K562 (cell line): ENCODE results near the gene NDUFA6. TPM values are rescaled to one million over a fixed set of nuclear protein-coding genes. Genes with fewer than 3 reads are reported as not detected.
A peak's percentile ranks its signal among the peaks of the same experiment; 100 is the strongest.

Source experiments
- CUX1 ChIP-seq: fragments of 200-800 bp; sonication (Bioruptor generic); IDR thresholded peaks from 2 replicates; pipeline ENCODE4 v1.6.1; 2016; ENCODE audit warnings: missing genetic modification characterization, missing compliant biosample characterization
- FIP1L1 ChIP-seq: fragments of 200-400 bp; formaldehyde crosslinking; IDR thresholded peaks from 2 replicates; pipeline ENCODE4 v1.6.1; 2018; ENCODE audit warnings: mild to moderate bottlenecking, low read depth, low read length; ENCODE audit not compliant: poor library complexity, severe bottlenecking
- FOS ChIP-seq: IDR thresholded peaks from 3 replicates; pipeline ENCODE4 v1.6.1; 2011; ENCODE audit not compliant: insufficient read length; ENCODE audit errors: extremely low read depth
- HDAC2 ChIP-seq: fragments of 450-650 bp; IDR thresholded peaks from 2 replicates; pipeline ENCODE4 v1.6.1; 2016; ENCODE audit warnings: mild to moderate bottlenecking
- HEY1 ChIP-seq: fragments of 250-450 bp; sonication (Bioruptor Pico); IDR thresholded peaks from 2 replicates; pipeline ENCODE4 v1.5.0; 2020; ENCODE audit warnings: mild to moderate bottlenecking, moderate library complexity, borderline replicate concordance
- MCM5 ChIP-seq: fragments of 450-650 bp; IDR thresholded peaks from 2 replicates; pipeline ENCODE4 v1.6.1; 2016; ENCODE audit warnings: low read depth
- MECOM ChIP-seq: fragments of 250-450 bp; sonication (Bioruptor Pico); IDR thresholded peaks from 2 replicates; pipeline ENCODE4 v1.8.0; 2022; ENCODE audit warnings: inconsistent platforms
- SIN3B ChIP-seq: fragments of 450-650 bp; IDR thresholded peaks from 2 replicates; pipeline ENCODE4 v1.6.1; 2017; ENCODE audit warnings: low read depth, mild to moderate bottlenecking, moderate library complexity
- SP1 ChIP-seq: sonication (generic); formaldehyde crosslinking; IDR thresholded peaks from 2 replicates; pipeline ENCODE4 v1.8.1; 2022; ENCODE audit warnings: mild to moderate bottlenecking, missing genetic modification reagents
- SRSF9 ChIP-seq: fragments of 200-400 bp; formaldehyde crosslinking; IDR thresholded peaks from 2 replicates; pipeline ENCODE4 v1.6.1; 2017; ENCODE audit warnings: low read depth, low read length, borderline replicate concordance
- TAF9B ChIP-seq: fragments of 450-650 bp; IDR thresholded peaks from 2 replicates; pipeline ENCODE4 v1.6.1; 2018; ENCODE audit warnings: mild to moderate bottlenecking; ENCODE audit not compliant: partially characterized antibody
- polyA plus RNA-seq, 8 experiments: library from polyadenylated mRNA; depleted of rRNA in 4 of 8; stranded (reverse) in 5 of 8; unstranded in 3 of 8; fragments of >200 nt; fragmentation: Nextera tagmentation in 2 of 8; fragmentation: Illumina TruSeq in 1 of 8; extraction: Ambion mirVana in 2 of 8; extraction: Trizol in 1 of 8; gene quantifications; 2 replicates each; pipeline versions ENCODE4 v1.2.1 to v1.2.3, GENCODE V29; 2011 to 2014; ENCODE audit warnings: inconsistent platforms in 1 of 8, missing spikeins in 1 of 8
- total RNA-seq, 7 experiments: library from RNA; depleted of rRNA in 6 of 7; stranded (reverse); fragments of >200 nt in 6 of 7; fragmentation: Illumina TruSeq in 2 of 7; extraction: Trizol in 2 of 7; gene quantifications; 2 replicates each; pipeline versions ENCODE4 v1.2.1 to v1.2.3, GENCODE V29; 2011 to 2021; ENCODE audit warnings: low replicate concordance in 1 of 7
- TF ChIP-seq, protein P1 (sequence below), 3 experiments: fragments of 200-800 bp in 1 of 3; fragments of 250-450 bp in 1 of 3; fragments of 450-650 bp in 1 of 3; sonication (Bioruptor Pico) in 1 of 3; sonication (Bioruptor generic) in 1 of 3; formaldehyde crosslinking in 1 of 3; IDR thresholded peaks; 2 replicates each; pipeline versions ENCODE4 v1.6.1 to v1.8.0; 2016 to 2022; ENCODE audit warnings: mild to moderate bottlenecking in 2 of 3, missing genetic modification characterization in 2 of 3, missing compliant biosample characterization in 1 of 3, moderate library complexity in 1 of 3
- TF ChIP-seq, protein P2 (sequence below): sonication (generic); formaldehyde crosslinking; IDR thresholded peaks from 2 replicates; pipeline ENCODE4 v1.8.0; 2023; ENCODE audit warnings: mild to moderate bottlenecking, missing genetic modification reagents

The NDUFA6 gene
- total and polyA plus RNA-seq, 9 of the 15 experiments (the other 6 are each of a cell fraction or from before 2014, with no cell fraction given): 90.0 to 474 (median 128) TPM

DNA sequence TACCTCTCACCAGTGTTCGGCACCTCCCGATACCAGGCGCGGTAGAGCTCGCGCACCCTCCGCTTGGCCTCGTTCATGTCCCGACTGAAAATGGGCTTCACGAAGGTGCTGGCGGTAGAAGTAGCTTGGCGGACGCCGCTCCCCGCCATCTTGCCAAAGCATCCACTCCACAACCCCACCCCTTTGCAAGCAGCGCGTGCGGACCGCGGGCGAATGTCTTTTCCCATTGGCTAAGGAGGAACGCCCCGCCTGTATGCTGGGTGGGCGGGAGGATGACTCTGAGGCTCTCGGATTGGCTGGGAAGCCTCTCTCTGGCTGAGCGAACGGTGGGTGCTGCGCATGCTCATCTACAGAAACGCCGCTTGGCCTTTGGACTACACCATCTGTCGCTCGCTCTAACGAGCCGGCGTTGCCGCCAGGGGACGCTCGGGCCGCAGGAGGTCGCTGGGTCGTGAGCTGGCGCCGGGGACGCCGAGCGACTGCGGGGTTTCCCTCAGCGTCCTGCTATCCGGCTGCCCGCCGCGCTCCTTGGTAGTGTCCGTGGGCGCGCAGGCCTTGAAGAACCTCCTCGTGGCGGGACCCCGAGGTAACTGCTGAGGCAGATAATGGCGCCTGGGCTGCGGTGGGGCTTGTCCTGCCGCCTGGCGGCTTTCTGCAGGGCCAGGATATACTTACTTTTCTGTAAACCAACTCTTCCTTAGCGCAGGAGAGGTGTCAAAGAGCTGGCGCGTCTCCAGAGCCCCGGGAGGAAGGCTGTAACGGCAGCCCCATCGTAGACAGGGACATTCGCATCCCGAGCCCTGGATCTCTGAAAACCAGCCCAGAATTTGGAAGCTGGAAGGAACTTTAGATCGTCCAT is at the start of gene NDUFA6 (continued):
- TF ChIP-seq, protein P1, sequence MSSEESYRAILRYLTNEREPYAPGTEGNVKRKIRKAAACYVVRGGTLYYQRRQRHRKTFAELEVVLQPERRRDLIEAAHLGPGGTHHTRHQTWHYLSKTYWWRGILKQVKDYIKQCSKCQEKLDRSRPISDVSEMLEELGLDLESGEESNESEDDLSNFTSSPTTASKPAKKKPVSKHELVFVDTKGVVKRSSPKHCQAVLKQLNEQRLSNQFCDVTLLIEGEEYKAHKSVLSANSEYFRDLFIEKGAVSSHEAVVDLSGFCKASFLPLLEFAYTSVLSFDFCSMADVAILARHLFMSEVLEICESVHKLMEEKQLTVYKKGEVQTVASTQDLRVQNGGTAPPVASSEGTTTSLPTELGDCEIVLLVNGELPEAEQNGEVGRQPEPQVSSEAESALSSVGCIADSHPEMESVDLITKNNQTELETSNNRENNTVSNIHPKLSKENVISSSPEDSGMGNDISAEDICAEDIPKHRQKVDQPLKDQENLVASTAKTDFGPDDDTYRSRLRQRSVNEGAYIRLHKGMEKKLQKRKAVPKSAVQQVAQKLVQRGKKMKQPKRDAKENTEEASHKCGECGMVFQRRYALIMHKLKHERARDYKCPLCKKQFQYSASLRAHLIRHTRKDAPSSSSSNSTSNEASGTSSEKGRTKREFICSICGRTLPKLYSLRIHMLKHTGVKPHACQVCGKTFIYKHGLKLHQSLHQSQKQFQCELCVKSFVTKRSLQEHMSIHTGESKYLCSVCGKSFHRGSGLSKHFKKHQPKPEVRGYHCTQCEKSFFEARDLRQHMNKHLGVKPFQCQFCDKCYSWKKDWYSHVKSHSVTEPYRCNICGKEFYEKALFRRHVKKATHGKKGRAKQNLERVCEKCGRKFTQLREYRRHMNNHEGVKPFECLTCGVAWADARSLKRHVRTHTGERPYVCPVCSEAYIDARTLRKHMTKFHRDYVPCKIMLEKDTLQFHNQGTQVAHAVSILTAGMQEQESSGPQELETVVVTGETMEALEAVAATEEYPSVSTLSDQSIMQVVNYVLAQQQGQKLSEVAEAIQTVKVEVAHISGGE (CRISPR knock-in tag; IDR thresholded peaks at IDR 0.05): peak in 1 of 3 experiments; percentile 50; a peak in 1 of 6 replicates
- no peak for TF ChIP-seq MECOM (CRISPR knock-in tag)
- peak; percentile 57 for TF ChIP-seq FOS
- no peak for TF ChIP-seq CUX1 (CRISPR knock-in tag)
- peak; percentile 86 for TF ChIP-seq TAF9B
- no peak for TF ChIP-seq MCM5
- TF ChIP-seq SRSF9: no peak
- peak; percentile 86 for TF ChIP-seq SP1
- peak; percentile 21 for TF ChIP-seq FIP1L1
- TF ChIP-seq, protein P2, sequence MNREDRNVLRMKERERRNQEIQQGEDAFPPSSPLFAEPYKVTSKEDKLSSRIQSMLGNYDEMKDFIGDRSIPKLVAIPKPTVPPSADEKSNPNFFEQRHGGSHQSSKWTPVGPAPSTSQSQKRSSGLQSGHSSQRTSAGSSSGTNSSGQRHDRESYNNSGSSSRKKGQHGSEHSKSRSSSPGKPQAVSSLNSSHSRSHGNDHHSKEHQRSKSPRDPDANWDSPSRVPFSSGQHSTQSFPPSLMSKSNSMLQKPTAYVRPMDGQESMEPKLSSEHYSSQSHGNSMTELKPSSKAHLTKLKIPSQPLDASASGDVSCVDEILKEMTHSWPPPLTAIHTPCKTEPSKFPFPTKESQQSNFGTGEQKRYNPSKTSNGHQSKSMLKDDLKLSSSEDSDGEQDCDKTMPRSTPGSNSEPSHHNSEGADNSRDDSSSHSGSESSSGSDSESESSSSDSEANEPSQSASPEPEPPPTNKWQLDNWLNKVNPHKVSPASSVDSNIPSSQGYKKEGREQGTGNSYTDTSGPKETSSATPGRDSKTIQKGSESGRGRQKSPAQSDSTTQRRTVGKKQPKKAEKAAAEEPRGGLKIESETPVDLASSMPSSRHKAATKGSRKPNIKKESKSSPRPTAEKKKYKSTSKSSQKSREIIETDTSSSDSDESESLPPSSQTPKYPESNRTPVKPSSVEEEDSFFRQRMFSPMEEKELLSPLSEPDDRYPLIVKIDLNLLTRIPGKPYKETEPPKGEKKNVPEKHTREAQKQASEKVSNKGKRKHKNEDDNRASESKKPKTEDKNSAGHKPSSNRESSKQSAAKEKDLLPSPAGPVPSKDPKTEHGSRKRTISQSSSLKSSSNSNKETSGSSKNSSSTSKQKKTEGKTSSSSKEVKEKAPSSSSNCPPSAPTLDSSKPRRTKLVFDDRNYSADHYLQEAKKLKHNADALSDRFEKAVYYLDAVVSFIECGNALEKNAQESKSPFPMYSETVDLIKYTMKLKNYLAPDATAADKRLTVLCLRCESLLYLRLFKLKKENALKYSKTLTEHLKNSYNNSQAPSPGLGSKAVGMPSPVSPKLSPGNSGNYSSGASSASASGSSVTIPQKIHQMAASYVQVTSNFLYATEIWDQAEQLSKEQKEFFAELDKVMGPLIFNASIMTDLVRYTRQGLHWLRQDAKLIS (CRISPR knock-in tag): 0 out of 2 replicates have a peak, but pooled peaks have one; percentile 59
- TF ChIP-seq HEY1 (CRISPR knock-in tag): no peak
- TF ChIP-seq HDAC2: no peak; the same call in 1 of the 2 replicates
- TF ChIP-seq SIN3B: peak; percentile 68; the same call in 1 of the 2 replicates
